ENCODE data around the gene TUT4. TPM values are rescaled to one million over a fixed set of nuclear protein-coding genes. Genes with fewer than 3 reads are reported as not detected.

Gene TUT4
- total RNA-seq, 1 experiment from 2014 or later: 67.4 TPM

- intact Hi-C loops (cut with micrococcal nuclease; ENCODE audit: unreplicated experiment): no loop called here
- CTCF ChIA-PET: no interaction called here
- TSS peak; percentile 42 for BruUV-seq (replicated peaks)
- DNase-seq (ENCODE audit: low read depth, low spot score) (no peak), ATAC-seq (no peak)
- no peaks in the 10 kb centered on the region for H3K27me3 ChIP-seq (ENCODE audit: control insufficient read depth, insufficient read depth, low read length)
- POLR2A ChIA-PET: no interaction called here
- no peak overlapping the region for H3K4me3 ChIP-seq (ENCODE audit: low read depth in 2 of 2, low read length in 2 of 2)
- in situ Hi-C loops (cut with HindIII; ENCODE audit: low pct_unique_long_range_greater_than_20kb, low sequenced_read_pairs): no loop called here
- no peak overlapping the region for H3K27ac ChIP-seq (ENCODE audit: low read length)
- no peaks in the 10 kb centered on the region for H3K9me3 ChIP-seq (ENCODE audit: control insufficient read depth, insufficient read depth, low read depth, low read length)
- H3K4me1 ChIP-seq (ENCODE audit: control insufficient read depth, insufficient read depth, low read length): no peaks in the 10 kb centered on the region
- TF ChIP-seq CTCF (IDR thresholded peaks at IDR 0.05) (no peak), TCF7L2 (IDR thresholded peaks at IDR 0.05; ENCODE audit: low read depth, low read length) (no peak), SIN3A (IDR thresholded peaks at IDR 0.05; ENCODE audit: borderline replicate concordance, insufficient read depth, low read depth, low read length) (no peak), REST (IDR thresholded peaks at IDR 0.05; ENCODE audit: insufficient read depth in 1 of 2, low read depth in 2 of 2, low read length in 1 of 2) (no peak), POLR2AphosphoS5 (IDR thresholded peaks at IDR 0.05; ENCODE audit: low read depth, low read length) (no peak)
- H3K36me3 ChIP-seq (ENCODE audit: control insufficient read depth, insufficient read depth, low read length): peaks cover 13% of the 10 kb centered on the region
Measured at GRCh38 chr1:52474807-52475206, 78.1 kb downstream of the TUT4 start.

GRCh38 chr1:52473039-52473438 lies 79.9 kb downstream of the TUT4 start:
- POLR2A ChIA-PET: no interaction called here

More at GRCh38 chr1:52473039-52473438, 79.9 kb downstream of the TUT4 start:
- TF ChIP-seq CTCF (IDR thresholded peaks at IDR 0.05): no peak
- TF ChIP-seq SIN3A (IDR thresholded peaks at IDR 0.05; ENCODE audit: borderline replicate concordance, insufficient read depth, low read depth, low read length): no peak
- TF ChIP-seq POLR2AphosphoS5 (IDR thresholded peaks at IDR 0.05; ENCODE audit: low read depth, low read length): no peak
- no peak for TF ChIP-seq REST (IDR thresholded peaks at IDR 0.05; ENCODE audit: insufficient read depth in 1 of 2, low read depth in 2 of 2, low read length in 1 of 2)
- TF ChIP-seq TCF7L2 (IDR thresholded peaks at IDR 0.05; ENCODE audit: low read depth, low read length): no peak
- no peaks in the 10 kb centered on the region for H3K27me3 ChIP-seq (ENCODE audit: control insufficient read depth, insufficient read depth, low read length)
- peaks cover 13% of the 10 kb centered on the region for H3K36me3 ChIP-seq (ENCODE audit: control insufficient read depth, insufficient read depth, low read length)
- BruUV-seq (replicated peaks): no TSS peak
- intact Hi-C loops (cut with micrococcal nuclease; ENCODE audit: unreplicated experiment) (no loop called here), in situ Hi-C loops (cut with HindIII; ENCODE audit: low pct_unique_long_range_greater_than_20kb, low sequenced_read_pairs) (no loop called here)
- no peak overlapping the region for H3K4me3 ChIP-seq (ENCODE audit: low read depth in 2 of 2, low read length in 2 of 2)
- DNase-seq (ENCODE audit: low read depth, low spot score): no peak
- no peaks in the 10 kb centered on the region for H3K4me1 ChIP-seq (ENCODE audit: control insufficient read depth, insufficient read depth, low read length)
- H3K9me3 ChIP-seq (ENCODE audit: control insufficient read depth, insufficient read depth, low read depth, low read length): no peaks in the 10 kb centered on the region
- ATAC-seq: no peak
- CTCF ChIA-PET: no interaction called here
- H3K27ac ChIP-seq (ENCODE audit: low read length): no peak overlapping the region

Data from Panc1 (cell line).